Activated CD4-positive, CD25-positive, alpha-beta regulatory T cell treated with anti-CD3 and anti-CD28 coated beads, Interleukin-2, amount 50 U/mL, for 16 hours (primary cell): ENCODE data around the gene RIIAD1.
"Not testable (repeated sequence)": the region's sequence is repeated elsewhere in the genome, so short reads cannot be mapped to it uniquely, and the experiment has no call there.

Experiments used
- DNase-seq: peaks from one replicate; pipeline ENCODE4 v3.0.0-alpha.2; 2020; ENCODE audit warnings: low read depth, low spot score

The RIIAD1 gene, protein sequence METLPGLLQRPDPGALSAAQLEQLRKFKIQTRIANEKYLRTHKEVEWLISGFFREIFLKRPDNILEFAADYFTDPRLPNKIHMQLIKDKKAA

DNA sequence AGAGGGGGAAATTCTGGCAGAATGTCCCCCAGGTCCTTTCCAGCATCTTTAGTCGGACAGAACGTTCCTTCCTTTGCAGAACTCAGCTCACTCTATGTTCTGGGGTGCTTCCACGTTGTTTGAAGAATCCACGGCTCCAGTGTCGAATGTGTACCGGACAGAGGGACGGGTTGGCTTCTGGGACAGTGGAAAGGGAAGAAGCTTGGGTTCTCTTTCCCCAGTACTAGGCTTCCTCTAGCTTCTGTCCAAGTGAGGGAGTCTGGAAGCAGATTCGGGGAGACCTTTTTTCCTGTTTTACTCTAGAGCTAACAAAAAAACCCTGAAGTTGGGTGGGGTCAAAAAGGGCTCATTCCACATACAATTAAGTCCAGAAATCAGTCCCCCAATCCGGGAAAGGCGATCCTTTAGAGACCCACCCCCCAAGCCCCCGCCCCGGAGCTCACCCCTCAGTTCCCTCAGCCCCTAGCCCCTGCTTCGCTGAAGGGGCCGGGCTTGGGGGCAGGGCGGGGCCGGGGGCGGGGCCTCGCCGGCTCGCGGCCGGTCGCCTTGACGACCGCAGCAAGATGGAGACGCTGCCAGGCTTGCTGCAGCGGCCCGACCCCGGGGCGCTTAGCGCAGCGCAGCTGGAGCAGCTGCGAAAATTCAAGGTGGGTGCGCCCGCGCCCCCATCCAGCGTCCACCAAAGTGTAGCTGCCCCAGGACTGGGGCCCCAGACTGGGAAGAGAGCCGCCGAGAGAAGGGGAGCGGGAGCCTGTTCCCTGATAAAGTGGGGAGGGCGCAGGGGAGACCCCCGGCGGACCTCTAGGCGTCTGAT, at the start of gene RIIAD1:
Gene RIIAD1 (plus strand): TSS at position 549 of the 814 bp plus-strand sequence. CDS start 15 bp downstream, at position 564.
- no peak for DNase-seq

- no peak for DNase-seq
Observed at GRCh38 chr1:151673407-151673806, 47.9 kb upstream of the RIIAD1 start.

GRCh38 chr1:151680391-151680790, 40.9 kb upstream of the RIIAD1 start:
- DNase-seq = no peak

- no peak for DNase-seq
Observed at GRCh38 chr1:151680826-151681225, 40.5 kb upstream of the RIIAD1 start.

DNA sequence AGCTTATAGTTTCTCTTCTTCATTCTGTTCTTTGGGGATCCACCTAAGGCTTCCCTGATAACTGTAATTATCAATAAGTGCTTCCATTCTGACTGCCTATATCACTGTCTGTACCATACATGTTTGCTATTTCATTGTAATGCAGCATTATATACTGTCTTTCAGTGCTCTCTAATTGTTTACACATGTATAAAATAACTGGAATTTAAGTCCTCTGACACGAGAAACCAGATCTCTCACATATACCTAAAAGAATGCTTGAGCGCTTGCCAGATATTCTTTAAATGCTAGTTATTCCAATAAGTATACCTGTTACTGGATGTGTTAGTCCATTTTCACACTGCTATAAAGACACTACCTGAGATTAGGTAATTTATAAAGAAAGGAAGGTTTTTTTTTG, 39.4 kb upstream of the RIIAD1 start:
- DNase-seq = no peak

DNA sequence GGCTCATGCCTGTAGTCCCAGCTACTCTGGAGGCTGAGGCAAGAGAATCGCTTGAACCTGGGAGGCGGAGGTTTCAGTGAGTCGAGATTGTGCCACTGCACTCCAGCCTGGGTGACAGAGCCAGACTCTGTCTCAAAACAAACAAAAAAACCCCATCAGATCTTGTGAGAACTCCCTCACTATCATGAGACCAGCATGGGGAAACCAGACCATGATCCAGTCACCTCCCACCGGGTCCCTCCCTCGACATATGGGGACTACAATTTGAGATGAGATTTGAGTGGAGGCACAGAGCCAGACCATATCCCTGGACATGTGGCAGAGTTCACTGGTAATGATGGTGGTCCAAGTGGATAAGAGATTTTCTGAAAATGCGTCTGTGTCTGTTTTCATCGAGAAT, 38.4 kb upstream of the RIIAD1 start:
- not testable (repeated sequence) for DNase-seq

GRCh38 chr1:151684128-151684527, 37.2 kb upstream of the RIIAD1 start:
- no peak for DNase-seq

DNA sequence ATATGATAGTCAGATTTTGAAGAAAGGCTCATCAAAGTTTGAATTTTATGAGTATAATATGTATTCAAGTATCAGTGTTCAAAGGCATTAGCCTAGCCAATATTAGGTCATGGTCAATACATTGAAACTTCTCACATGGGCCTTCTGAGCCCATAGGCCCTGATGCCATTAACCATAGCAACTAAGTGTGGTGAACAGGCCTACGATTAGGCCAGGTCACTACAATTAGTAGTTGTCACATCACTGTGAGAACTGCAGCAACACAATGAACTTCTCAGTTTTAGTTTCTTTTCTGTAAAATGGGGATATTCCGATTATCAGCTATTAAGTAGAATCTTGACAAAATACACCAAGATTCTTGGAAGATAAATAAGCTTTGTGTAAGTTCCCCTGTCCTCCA, 34.8 kb upstream of the RIIAD1 start:
- DNase-seq = no peak

GRCh38 chr1:151689494-151689893, 31.8 kb upstream of the RIIAD1 start:
- no peak for DNase-seq

GRCh38 chr1:151692226-151692625, 29.1 kb upstream of the RIIAD1 start:
- no peak for DNase-seq

- no peak for DNase-seq
Observed at GRCh38 chr1:151693057-151693651, 28.2 kb upstream of the RIIAD1 start.

GRCh38 chr1:151701515-151701914, 19.8 kb upstream of the RIIAD1 start:
- DNase-seq = no peak

- DNase-seq = no peak
Observed at GRCh38 chr1:151702936-151703335, 18.4 kb upstream of the RIIAD1 start.

- DNase-seq = no peak
Observed at GRCh38 chr1:151703813-151704212, 17.5 kb upstream of the RIIAD1 start.

DNA sequence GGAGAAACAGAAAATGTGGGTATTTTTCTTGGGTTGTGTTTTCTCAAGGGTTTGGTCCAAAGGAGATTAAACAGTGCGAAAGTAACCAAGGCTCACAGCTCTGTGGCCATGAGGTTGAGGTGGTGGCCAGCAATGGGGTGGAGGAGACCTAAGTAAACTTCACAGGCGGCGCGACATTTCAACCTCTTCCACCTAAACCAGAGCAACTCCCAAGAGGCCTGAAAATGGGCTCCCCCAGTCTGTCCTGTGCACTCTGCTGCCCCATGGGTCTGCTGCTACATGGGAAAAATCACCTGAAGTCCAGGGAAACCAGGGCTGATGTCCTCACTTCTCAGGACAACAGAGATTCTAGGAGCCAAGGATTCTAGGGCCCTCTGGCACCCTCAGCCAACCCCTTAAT, 17.1 kb upstream of the RIIAD1 start:
- DNase-seq = no peak

DNA sequence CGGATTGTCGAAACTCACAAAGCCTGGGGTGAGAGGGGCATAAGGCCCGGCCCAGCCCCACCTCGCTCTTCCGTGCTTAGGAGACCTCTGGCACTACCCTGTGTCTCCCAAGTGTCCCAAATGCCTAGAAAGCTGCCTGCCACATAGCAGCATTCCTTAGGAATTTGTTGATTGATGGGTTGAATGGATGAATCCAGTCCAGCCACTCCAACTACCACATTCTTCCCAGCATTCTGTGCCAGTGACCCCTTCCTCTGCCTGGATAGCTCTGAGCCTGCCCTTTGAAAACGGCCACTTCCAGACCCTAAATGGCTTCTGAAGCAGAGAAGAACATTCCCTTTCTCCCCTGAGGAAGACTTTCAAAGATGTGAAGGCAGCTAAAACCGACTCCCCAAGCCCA, 16.2 kb upstream of the RIIAD1 start:
- DNase-seq = no peak

DNA sequence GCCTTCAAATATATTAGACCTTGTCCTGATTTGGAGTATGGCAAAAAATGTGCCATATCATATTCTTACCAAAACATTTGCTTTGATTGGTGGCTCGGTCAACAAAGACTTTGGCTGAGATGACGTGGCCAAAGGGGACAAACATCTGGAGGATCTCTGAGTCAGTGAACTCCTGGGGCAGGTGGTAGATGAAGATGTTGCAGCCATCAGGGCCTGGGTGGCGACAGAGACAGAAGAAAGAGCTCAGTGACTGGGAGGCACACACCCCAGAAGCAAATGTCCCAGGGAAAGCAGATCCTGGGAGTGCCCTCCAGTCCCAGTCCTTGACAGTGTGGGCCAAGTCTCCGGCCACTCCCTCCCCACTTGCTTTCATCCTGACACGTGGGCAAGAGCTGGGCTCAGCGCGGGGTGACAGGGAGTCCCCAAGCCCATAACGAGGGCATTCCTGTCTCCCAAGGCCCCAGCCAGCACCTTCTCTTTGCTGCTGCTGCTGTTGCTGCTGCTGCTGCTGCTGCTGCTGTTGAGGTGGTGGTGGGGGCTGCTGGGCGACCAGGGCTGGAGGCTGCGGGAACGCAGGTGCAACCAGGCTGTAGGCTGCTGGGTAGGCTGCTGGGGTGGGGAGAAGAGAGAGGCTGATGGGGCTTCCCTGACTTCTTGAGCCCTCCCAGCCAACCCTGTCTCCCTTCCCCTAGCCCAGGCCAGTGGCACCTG, 15.4 kb upstream of the RIIAD1 start:
- no peak for DNase-seq

DNA sequence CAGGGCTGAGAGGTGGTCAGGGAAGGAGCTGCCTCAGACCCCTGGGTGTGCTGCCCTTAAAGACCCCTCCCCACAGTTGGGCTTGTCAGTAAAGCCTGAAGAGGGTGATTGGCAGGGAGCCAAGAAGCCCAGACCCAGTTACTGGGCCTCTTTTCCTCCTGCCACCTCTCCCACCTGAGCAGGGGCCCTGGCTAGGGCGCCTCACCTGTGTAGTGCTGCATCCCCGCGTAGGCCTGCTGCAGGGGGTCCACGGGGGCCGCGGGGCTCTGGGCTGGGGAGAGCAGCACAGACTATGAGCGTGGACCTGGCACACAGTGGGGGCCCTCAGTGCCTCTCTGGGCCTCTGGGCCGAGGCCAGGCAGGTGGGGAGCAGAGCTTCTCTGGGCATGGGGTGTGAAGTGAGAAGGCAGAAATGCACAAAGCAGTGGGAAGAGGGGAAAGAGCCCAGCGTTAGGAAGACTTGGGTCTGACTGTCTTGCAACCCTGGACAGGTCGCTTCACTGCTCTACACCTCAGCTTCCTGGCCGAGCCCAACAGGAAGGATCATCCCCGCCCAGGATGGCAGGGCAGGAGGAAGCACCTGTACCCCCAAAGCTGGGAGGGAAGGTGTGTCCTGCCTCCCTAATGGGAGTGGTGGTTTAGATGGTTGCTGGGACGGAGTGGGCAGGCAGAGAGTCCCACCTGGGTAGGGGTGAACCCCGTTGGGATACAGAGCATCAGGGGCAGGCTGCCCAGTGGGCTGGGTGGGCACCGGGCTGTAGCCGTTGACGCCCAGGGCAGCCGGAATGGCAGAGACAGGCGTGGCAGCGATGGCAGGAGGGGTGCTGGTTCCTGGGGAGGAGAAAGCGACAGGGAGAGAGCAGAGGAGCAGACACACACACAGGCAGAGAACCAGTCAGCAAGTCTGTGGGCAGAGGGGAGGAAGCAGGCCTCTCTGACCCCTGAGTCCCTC, 14.6 kb upstream of the RIIAD1 start:
- DNase-seq = no peak

DNA sequence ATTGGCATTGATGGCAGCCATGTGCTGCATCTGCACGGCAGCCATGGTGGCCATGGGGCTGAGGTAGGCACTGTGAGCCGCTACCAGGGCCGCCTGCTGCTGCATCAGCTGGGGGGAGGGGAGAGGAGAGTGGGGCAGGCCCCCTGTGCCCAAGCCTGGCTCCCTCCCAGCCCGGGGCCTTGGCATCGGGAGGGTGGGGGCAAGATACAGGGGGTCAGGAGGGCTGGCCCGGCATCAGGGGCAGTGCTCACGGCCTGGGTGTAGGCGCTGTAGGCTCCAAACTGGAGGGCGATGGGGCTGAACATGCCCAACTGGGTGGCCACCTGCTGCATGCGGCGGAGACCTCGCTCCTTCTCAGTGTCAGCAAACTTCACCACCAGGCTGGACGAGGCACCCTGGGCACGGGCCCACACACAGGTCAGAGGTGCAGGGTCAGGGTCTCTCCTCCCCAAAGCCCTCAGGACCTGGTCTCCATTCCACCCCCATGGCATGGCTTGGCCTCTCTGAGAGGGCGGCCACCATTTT, 13.7 kb upstream of the RIIAD1 start:
- DNase-seq = no peak

DNA sequence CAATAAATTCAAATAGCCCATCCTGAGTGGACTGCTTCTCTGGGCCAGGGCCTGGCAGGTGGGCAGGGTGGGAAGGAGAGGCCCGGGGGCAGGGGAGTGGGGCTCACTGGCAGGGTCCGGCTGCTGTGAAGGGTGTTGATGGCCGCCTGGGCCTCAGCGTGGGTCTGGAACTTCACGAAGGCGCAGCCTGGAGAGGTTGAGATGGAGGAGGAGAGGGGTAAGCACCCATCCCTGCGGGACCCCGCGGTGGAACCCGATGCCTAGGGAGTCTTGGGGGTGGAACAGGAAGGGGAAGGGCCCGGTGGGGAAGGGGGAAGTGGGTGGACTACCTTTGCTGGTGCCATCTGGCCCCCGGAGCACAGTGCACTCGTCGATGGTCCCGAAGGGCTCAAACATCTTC, 12.4 kb upstream of the RIIAD1 start:
- no peak for DNase-seq

- no peak for DNase-seq
Observed at GRCh38 chr1:151710187-151710840, 11.0 kb upstream of the RIIAD1 start.
